Activated T-cell treated with anti-CD3 and anti-CD28 coated beads for 1 hour (primary cell): ENCODE results near the gene TMSB10.
A peak's percentile ranks its signal among the peaks of the same experiment; 100 is the strongest.
"Not testable (repeated sequence)": the region's sequence is repeated elsewhere in the genome, so short reads cannot be mapped to it uniquely, and the experiment has no call there.

Source experiments
- DNase-seq: peaks from one replicate; pipeline ENCODE4 v3.0.0-alpha.2; 2020; ENCODE audit warnings: low read depth

The TMSB10 gene

DNA sequence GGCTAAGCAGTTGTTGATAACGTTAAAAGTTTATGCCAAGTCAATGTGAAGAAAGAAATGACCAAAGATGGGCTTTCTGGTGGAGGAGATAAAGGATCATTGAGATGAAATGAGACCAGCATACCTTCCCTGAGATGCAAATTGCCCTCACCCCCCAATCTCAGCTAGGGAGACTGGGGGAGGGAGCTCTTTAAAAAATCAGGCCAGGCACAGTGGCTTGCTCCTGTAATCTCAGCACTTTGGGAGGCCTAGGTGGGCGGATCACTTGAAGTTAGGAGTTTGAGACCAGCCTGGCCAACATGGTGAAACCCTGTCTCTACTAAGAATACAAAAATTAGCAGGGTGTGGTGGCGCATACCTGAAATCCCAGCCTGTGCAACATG lies 34.6 kb downstream of the TMSB10 start:
- no peak for DNase-seq

- DNase-seq, result no peak
These were observed 35.5 kb downstream of the TMSB10 start for GRCh38 chr2:84940831-84941412.

DNA sequence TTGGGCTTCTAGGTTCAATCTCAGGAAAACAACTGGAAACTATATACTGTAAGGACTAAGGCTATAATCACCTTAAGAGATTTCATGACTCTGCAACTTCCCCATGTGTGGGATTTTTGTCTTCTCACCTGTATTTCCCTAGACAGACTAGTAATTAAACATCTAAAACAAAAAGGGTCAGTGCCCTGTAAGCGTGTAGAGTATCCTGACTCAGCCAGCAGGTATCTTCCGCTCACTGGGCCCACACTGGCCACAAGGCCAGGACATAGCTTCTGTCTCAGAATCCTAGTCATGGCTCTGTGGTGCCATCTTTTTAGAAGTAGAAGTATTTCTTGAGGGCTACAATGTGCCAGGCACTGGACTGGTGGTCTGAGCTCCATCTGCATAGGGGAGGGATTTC lies 36.7 kb downstream of the TMSB10 start:
- no peak for DNase-seq

- no peak for DNase-seq
These were observed 37.5 kb downstream of the TMSB10 start for GRCh38 chr2:84942964-84943421.

- no peak for DNase-seq
These were observed 38.9 kb downstream of the TMSB10 start for GRCh38 chr2:84944295-84944909.

DNA sequence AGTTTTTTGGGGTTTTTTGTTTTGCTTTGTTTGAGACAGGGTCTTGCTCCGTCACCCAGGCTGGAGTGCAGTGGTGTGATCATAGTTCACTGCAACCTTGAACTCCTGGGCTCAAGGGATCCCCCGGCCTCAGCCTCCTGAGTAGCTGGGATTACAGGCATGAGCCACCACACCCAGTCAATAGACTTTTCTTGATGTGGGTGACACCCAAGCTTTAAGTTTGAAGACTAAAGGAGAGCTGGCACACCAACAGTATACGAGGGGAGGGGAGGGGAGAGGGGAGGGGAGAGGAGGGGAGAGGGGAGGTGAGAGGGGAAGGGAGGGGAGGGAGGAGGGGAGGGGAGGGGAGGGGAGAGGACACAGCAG lies 40.4 kb downstream of the TMSB10 start:
- DNase-seq, result not testable (repeated sequence)

DNA sequence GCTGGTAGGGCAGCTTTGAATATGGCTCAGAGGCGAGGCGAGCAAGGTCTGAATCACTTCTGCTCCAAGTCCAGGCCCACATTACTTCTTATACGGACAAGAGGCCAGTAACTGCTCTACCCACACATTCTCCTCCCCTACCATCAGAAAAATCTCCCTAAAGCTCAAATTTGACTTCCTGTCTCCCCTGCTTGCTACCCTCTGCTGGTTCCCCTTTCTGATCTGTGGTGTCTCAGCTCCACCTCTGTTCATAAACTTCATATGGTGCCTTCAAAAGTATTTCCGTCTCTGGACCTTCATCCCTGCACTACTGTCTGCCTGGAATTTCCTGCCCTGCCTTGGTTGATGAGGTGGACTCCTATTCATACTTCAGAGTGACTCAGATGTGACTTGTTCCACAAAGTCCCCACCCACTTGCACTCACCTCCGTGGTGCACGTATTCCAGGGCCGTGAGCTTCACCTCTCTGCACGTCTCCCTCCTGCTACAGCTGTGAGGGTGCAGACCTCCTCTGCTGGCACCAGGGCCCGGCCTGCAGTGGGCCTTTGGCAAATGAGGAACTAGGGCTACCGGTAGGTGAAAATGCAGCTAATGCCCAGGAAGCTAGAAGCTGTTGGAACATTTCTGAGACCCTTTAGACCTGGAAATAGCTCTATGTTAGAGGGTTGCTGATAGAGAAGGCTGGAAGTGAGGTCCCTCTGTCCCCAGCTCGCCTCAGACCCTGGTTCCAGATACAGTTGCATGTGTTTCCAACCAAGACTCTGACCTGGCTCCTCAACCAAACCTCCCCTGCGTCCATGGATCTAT lies 41.0 kb downstream of the TMSB10 start:
- peak; percentile 34 for DNase-seq

GRCh38 chr2:84947010-84947593 lies 41.6 kb downstream of the TMSB10 start:
- DNase-seq, result no peak

- no peak for DNase-seq
These were observed 48.1 kb downstream of the TMSB10 start for GRCh38 chr2:84953535-84953934.

- DNase-seq, result no peak
These were observed 48.9 kb downstream of the TMSB10 start for GRCh38 chr2:84954329-84954728.
